Thoracic aorta (tissue), 2 donors: ENCODE data around the gene LDLRAD2. TPM values are rescaled to one million over a fixed set of nuclear protein-coding genes. Genes with fewer than 3 reads are reported as not detected.
A peak's percentile ranks its signal among the peaks of the same experiment; 100 is the strongest.
"Not testable (repeated sequence)": the region's sequence is repeated elsewhere in the genome, so short reads cannot be mapped to it uniquely, and the experiment has no call there.

Source experiments
- ATAC-seq: fragments of 150-250 bp; one replicate; pipeline ENCODE4 v1.8.0; 2017; ENCODE audit warnings: low read depth; ENCODE audit not compliant: insufficient number of reproducible peaks, low FRiP score
- DNase-seq: peaks from one replicate; pipeline ENCODE4 v3.0.0-alpha.2; 2020; ENCODE audit warnings: low spot score
- H3K27ac ChIP-seq, 2 donors: fragments of 200-600 bp; sonication (generic); 1 replicate in 1 of 2; 2 replicates in 1 of 2; pipeline ENCODE4 v1.5.1; 2016; ENCODE audit warnings: mild to moderate bottlenecking in 2 of 2, moderate library complexity in 2 of 2
- H3K27me3 ChIP-seq: fragments of 200-600 bp; sonication (generic); replicated peaks from 2 replicates; pipeline ENCODE4 v1.6.0; 2016; ENCODE audit warnings: mild to moderate bottlenecking; ENCODE audit not compliant: insufficient read depth
- H3K36me3 ChIP-seq: fragments of 200-600 bp; sonication (generic); one replicate; pipeline ENCODE4 v1.5.1; 2016
- H3K4me1 ChIP-seq, 2 donors: fragments of 200-600 bp; sonication (generic); 1 replicate in 1 of 2; 2 replicates in 1 of 2; pipeline versions ENCODE4 v1.5.1 to v1.6.0; 2016; ENCODE audit warnings: low read depth in 2 of 2, mild to moderate bottlenecking in 1 of 2; ENCODE audit not compliant: control insufficient read depth in 1 of 2
- H3K4me3 ChIP-seq: fragments of 200-600 bp; sonication (generic); 2 replicates; pipeline ENCODE4 v1.5.1; 2016; ENCODE audit warnings: mild to moderate bottlenecking
- H3K9me3 ChIP-seq: fragments of 200-600 bp; sonication (generic); 2 replicates; pipeline ENCODE4 v1.5.1; 2016
- total RNA-seq, 2 donors: library from RNA; depleted of rRNA; stranded (reverse); fragments of >200 nt; gene quantifications; one replicate each; pipeline versions ENCODE4 v1.1.0 to v1.2.3, GENCODE V29; 2016
- TF ChIP-seq, protein P1 (sequence below): fragments of 200-600 bp; sonication (generic); IDR thresholded peaks from one replicate; pipeline ENCODE4 v1.5.1; 2019; ENCODE audit warnings: antibody characterized with exemption

The LDLRAD2 gene
- total RNA-seq, 2 donors from 2014 or later, result 0.27 TPM; not detected in 1

DNA sequence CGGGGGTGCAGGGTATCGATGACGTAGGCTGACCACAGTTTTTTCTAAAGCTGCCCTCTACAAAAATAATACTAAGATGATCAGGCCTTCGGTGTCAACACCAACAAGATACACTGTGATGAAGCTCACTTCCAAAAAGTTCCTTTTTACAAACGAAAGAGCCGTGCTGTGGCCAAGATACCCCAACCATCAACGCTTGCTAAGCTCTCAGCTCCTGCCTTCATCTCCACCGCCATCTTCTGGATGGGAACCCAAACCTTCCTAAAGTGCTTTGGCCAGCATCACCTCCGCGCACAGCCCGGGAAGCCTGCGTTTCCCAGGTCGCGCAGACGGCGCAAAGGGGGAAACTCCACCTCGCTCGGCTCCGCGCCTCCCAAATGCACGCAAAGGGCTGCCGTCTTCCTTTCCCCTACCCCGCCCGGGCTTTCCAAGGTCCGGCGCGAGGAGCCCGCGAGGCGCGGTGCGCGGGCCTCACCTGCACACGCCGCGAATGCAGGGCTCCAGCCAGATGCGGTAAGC lies 29.7 kb upstream of the LDLRAD2 start:
- TF ChIP-seq, protein P1, sequence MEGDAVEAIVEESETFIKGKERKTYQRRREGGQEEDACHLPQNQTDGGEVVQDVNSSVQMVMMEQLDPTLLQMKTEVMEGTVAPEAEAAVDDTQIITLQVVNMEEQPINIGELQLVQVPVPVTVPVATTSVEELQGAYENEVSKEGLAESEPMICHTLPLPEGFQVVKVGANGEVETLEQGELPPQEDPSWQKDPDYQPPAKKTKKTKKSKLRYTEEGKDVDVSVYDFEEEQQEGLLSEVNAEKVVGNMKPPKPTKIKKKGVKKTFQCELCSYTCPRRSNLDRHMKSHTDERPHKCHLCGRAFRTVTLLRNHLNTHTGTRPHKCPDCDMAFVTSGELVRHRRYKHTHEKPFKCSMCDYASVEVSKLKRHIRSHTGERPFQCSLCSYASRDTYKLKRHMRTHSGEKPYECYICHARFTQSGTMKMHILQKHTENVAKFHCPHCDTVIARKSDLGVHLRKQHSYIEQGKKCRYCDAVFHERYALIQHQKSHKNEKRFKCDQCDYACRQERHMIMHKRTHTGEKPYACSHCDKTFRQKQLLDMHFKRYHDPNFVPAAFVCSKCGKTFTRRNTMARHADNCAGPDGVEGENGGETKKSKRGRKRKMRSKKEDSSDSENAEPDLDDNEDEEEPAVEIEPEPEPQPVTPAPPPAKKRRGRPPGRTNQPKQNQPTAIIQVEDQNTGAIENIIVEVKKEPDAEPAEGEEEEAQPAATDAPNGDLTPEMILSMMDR, result no peak
- Histone ChIP-seq H3K9me3 (no peaks in the 10 kb centered on the region), H3K4me1 (peaks cover 5 to 29% of the 10 kb centered on the region in 2 donors), H3K4me3 (peak overlapping the region; percentile 87), H3K27me3 (no peaks in the 10 kb centered on the region), H3K27ac (peak overlapping the region; percentile 98 to 99), H3K36me3 (no peaks in the 10 kb centered on the region)
- ATAC-seq, result no peak
- DNase-seq, result no peak

DNA sequence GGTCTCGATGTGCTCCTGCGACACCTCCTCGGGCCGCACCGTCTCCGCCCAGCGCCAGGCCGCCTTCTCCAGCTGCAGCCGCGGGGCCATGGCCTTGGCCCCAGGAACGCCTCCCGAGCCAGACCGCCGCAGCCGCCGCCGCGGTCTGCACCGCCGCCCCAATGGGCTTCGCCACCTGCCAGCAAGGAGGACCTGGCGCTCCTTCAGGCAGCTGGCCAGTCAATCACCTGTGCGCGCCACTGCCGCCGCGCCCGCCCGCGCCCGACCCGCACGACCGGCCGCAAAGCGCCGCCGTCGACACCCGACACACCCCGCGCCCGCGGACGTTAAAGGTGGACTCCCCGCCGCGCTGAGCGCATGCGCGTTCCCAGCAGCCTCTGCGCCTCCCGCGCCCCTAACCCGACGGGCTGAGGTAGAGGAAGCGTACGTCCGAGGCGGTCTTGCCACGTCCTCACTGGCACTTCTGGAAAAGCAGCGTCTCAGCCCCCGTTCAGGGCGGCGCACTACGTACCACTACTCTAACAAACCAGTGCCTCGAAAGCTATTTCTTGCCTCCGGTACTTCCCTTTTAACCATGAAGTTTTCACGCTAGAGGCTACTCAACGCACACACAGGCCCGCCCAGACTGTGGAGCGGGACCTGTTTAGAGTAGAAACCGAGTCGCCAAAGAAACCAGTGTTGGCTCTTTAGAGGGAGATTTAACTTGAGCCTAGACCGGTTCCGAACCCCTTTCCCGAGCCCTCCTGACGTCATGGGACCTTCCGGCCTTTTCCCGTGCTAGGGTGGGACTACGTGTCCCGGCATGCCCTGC lies 29.0 kb upstream of the LDLRAD2 start, which contains the start of gene USP48:
Gene USP48, minus strand, starts transcription at position 282 of the 811 bp plus-strand sequence. Its CDS starts 192 bp downstream, at position 90.
- TF ChIP-seq, protein P1, result no peak
- Histone ChIP-seq H3K9me3 (no peaks in the 10 kb centered on the region), H3K27ac (peak within 1 kb of the TSS; percentile 98 to 99), H3K27me3 (no peaks in the 10 kb centered on the region), H3K4me3 (peak within 1 kb of the TSS; percentile 87), H3K36me3 (no peaks in the 10 kb centered on the region), H3K4me1 (peaks cover 5 to 29% of the 10 kb centered on the region in 2 donors)
- peak; percentile 93 for ATAC-seq
- DNase-seq, result peak; percentile 94

DNA sequence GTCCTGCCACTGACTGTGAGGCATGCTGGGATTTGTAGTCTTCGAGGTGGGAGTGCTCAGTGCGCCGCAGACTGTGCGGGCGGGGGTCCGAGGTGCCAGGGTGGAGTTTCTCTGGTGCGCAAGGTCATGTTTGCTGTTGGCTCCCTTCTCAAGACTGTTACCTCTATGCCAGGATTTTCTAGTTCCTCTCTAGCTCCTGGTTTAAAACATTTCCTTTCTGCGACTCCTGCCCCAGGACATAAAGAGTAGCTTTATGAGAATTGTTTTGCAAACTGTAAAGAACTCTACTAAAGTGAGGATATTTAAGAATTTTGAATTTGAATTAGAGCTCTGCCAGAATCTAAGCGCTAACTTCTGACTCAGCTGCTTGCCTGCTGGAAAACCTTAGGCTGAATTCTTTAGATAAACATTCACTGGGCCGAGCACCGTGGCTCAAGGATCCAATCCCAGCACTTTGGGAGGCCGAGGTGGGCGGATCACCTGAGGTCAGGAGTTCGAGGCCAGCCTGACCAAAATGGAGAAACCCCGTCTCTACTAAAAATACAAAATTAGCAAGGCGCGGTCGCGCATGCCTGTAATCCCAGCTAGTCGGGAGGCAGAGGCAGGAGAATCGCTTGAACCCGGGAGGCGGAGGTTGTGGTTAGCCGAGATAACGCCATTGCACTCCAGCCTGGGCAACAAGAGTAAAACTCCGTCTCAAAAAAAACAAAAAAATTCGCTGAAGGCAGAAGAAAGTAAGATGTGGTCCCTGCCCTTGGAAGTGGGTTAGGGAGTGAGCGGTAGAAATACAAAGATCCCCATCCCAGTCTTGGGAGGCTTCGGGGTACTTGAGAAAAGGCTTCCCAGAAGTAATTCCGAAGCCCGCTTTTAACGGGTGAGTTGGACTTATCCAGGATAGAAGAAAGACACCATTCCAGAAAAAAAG lies 28.1 kb upstream of the LDLRAD2 start:
- DNase-seq (no peak), ATAC-seq (peak; percentile 42)
- Histone ChIP-seq H3K27ac (peak overlapping the region; percentile 98 to 99), H3K9me3 (no peaks in the 10 kb centered on the region), H3K36me3 (no peaks in the 10 kb centered on the region), H3K27me3 (no peaks in the 10 kb centered on the region), H3K4me1 (peaks cover 5 to 29% of the 10 kb centered on the region in 2 donors), H3K4me3 (peak overlapping the region; percentile 87)
- TF ChIP-seq, protein P1, result no peak

DNA sequence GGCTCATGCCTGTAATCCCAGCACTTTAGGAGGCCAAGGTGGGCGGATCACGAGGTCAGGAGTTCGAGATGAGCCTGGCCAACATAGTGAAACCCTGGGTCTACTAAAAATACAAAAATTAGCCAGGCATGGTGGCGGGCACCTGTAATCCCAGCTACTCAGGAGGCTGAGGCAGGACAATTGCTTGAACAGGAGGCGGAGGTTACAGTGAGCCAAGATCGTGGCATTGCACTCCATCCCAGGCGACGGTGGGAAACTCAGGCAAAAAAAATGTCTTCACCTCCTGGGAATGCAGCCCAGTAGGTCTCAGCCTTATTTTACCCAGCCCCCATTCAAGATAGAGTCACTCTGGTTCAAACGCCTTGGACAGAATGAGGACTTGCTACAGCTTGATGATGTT lies 26.3 kb upstream of the LDLRAD2 start:
- not testable (repeated sequence) for H3K4me3 ChIP-seq, H3K9me3 ChIP-seq, H3K27ac ChIP-seq, H3K27me3 ChIP-seq, H3K36me3 ChIP-seq, DNase-seq, ATAC-seq
- H3K4me1 ChIP-seq, result peaks cover 5 to 18% of the 10 kb centered on the region in 2 donors

DNA sequence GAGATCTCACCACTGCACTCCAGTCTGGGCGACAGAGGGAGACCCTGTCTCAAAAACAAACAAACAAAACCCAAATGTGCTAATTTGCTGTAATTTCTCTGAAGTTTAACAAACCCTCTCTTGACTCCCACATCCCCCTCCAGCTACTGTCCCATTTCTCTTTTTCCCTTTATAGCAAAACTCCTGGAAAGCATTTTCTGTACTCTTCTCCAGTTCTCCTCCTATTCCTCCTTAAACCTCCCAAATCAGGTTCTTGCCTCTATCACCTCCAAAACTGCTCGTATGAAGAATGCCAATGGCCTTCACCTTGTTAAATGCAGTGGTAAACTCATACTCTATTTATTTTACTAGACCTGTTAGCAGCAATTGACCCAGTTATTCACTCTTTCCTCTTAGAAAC lies 25.4 kb upstream of the LDLRAD2 start:
- Histone ChIP-seq H3K27ac (no peak overlapping the region), H3K4me3 (no peak overlapping the region), H3K27me3 (no peaks in the 10 kb centered on the region), H3K36me3 (no peaks in the 10 kb centered on the region), H3K9me3 (no peaks in the 10 kb centered on the region), H3K4me1 (peaks cover 0 to 11% of the 10 kb centered on the region in 2 donors)
- TF ChIP-seq, protein P1, result no peak
- ATAC-seq, result no peak
- no peak for DNase-seq
